Muscle layer of duodenum (tissue), 2 donors: ENCODE results near the gene CATSPER1.

ENCODE experiments used
- H3K27ac ChIP-seq: one replicate; pipeline ENCODE4 v1.7.0; 2013; ENCODE audit warnings: mild to moderate bottlenecking, low read length
- H3K27me3 ChIP-seq: one replicate; pipeline ENCODE4 v1.7.0; 2013; ENCODE audit warnings: low read depth, mild to moderate bottlenecking, control low read depth, low read length
- H3K36me3 ChIP-seq, 2 donors: one replicate each; pipeline ENCODE4 v1.7.0; 2013; ENCODE audit warnings: low read length in 2 of 2, control low read depth in 1 of 2, mild to moderate bottlenecking in 1 of 2; ENCODE audit not compliant: insufficient read depth in 2 of 2, control insufficient read depth in 1 of 2
- H3K4me1 ChIP-seq, 2 donors: one replicate each; pipeline ENCODE4 v1.7.0; 2013; ENCODE audit warnings: low read length in 2 of 2, mild to moderate bottlenecking in 2 of 2, control low read depth in 1 of 2, moderate library complexity in 1 of 2; ENCODE audit not compliant: insufficient read depth in 2 of 2, control insufficient read depth in 1 of 2
- H3K4me3 ChIP-seq, 2 donors: one replicate each; pipeline ENCODE4 v1.7.0; 2013; ENCODE audit warnings: low read length in 2 of 2, low read depth in 1 of 2, mild to moderate bottlenecking in 1 of 2
- H3K9me3 ChIP-seq, 2 donors: one replicate each; pipeline ENCODE4 v1.7.0; 2013; ENCODE audit warnings: low read length in 2 of 2, control low read depth in 1 of 2, mild to moderate bottlenecking in 1 of 2; ENCODE audit not compliant: control insufficient read depth in 1 of 2
- donor health status: healthy.

The CATSPER1 gene

GRCh38 chr11:65988791-65989592 lies 37.3 kb downstream of the CATSPER1 start:
- H3K27me3 ChIP-seq: no peaks in the 10 kb centered on the region
- peaks cover 0 to 6% of the 10 kb centered on the region in 2 donors for H3K4me1 ChIP-seq
- H3K9me3 ChIP-seq: no peaks in the 10 kb centered on the region
- H3K27ac ChIP-seq: no peak overlapping the region
- no peaks in the 10 kb centered on the region for H3K36me3 ChIP-seq
- H3K4me3 ChIP-seq: no peak overlapping the region

- peaks cover 0 to 6% of the 10 kb centered on the region in 2 donors for H3K4me1 ChIP-seq
Measured at GRCh38 chr11:65987336-65987735, 38.9 kb downstream of the CATSPER1 start.

DNA sequence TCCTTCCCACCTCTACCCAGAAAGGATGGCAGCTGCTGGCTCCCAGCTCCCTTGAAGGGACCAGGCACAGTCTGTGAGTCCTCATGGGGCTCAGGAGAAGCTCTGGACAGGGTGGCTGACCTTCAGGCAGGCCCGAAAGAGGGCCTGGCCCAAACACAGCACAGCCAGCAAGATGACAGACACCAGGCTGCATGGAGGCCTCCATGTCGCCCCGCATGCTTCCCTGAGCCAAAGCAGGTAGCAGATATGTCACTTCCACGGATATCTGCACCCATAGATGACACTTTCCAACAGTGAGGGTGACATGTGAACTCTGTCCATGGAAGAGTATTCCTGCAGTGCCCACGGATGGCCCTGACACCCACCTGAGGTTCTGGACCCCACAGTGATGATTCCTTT lies 42.7 kb downstream of the CATSPER1 start:
- Histone ChIP-seq H3K4me3 (no peak overlapping the region), H3K36me3 (peaks cover 0 to 13% of the 10 kb centered on the region in 2 donors), H3K4me1 (peaks cover 0 to 4% of the 10 kb centered on the region in 2 donors), H3K9me3 (no peaks in the 10 kb centered on the region), H3K27ac (no peak overlapping the region), H3K27me3 (no peaks in the 10 kb centered on the region)

More at GRCh38 chr11:65987336-65987735, 38.9 kb downstream of the CATSPER1 start:
- Histone ChIP-seq H3K27me3 (no peaks in the 10 kb centered on the region), H3K9me3 (no peaks in the 10 kb centered on the region), H3K36me3 (no peaks in the 10 kb centered on the region), H3K4me3 (no peak overlapping the region), H3K27ac (no peak overlapping the region)

DNA sequence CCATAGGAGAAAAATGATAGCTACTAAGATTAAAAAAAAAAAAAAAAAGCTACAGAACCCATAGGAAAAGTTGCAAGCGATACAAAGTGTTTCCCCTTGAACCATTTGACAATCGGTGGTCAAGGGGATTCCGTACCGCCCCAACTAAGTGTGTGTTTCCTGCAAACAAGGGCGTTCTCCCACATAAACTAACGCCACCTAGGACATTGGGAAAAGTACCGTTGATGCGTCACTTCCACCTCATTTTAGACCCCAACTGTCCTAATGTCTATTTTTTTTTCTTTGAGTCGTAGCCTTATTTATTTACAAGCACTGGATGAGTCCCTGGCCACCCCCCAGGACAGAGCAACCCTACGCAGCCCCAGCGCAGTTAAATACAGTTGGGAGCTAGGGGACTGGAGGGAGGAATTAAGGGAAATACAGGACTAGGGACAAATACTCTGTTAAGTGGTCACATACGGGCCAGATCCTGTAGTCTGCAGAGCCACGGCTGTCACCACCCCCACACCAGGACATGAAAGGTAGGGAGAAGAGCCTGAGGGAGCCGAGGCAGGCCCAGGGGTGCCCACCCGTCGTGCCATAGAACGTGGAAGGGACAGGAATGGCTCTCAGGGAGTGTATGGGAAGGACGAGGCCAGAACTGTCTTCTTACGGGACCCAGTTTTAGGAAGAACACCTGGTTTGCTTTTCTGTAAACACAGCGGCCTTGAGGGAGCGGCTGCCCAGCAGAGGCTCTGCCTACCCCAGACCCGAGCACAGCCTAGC lies 43.3 kb downstream of the CATSPER1 start:
- peaks cover under 1 to 19% of the 10 kb centered on the region in 2 donors for H3K36me3 ChIP-seq
- no peak overlapping the region for H3K27ac ChIP-seq
- no peaks in the 10 kb centered on the region for H3K9me3 ChIP-seq
- H3K27me3 ChIP-seq: no peaks in the 10 kb centered on the region
- H3K4me3 ChIP-seq: no peak overlapping the region
- peaks cover 0 to 4% of the 10 kb centered on the region in 2 donors for H3K4me1 ChIP-seq

GRCh38 chr11:65981972-65982823 lies 44.1 kb downstream of the CATSPER1 start:
- no peaks in the 10 kb centered on the region for H3K9me3 ChIP-seq
- H3K4me3 ChIP-seq: no peak overlapping the region
- H3K36me3 ChIP-seq: peaks cover 6 to 27% of the 10 kb centered on the region in 2 donors
- H3K27ac ChIP-seq: no peak overlapping the region
- no peaks in the 10 kb centered on the region for H3K27me3 ChIP-seq
- peaks cover 0 to 4% of the 10 kb centered on the region in 2 donors for H3K4me1 ChIP-seq

GRCh38 chr11:65981101-65981740 lies 45.1 kb downstream of the CATSPER1 start:
- H3K27ac ChIP-seq: no peak overlapping the region
- peaks cover 0 to 4% of the 10 kb centered on the region in 2 donors for H3K4me1 ChIP-seq
- H3K4me3 ChIP-seq: no peak overlapping the region
- H3K27me3 ChIP-seq: no peaks in the 10 kb centered on the region
- H3K36me3 ChIP-seq: peaks cover 6 to 37% of the 10 kb centered on the region in 2 donors
- H3K9me3 ChIP-seq: no peaks in the 10 kb centered on the region

DNA sequence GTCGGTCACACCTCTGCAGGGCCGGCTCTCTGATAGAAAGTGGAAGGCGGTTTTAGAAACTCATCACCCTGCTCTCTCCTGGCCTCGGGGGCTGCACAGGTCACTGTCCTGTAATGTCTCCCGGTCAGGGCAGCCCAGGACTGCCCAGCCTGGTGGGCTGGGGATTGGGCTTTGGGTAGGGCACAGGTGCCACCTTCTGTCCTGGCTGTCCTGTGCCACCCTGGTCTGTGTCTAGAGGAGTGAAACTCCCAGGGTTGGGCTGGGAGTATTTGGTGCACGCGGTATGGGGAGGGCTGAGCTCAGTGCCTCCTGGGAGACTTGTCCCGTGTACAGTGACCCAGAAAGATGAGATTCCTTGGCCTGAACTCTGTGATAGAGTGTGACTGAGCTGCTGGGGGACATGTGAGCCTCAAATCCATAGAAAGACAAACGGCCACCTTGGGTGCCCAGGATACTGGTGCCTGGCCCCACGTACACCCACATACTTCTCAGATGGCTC lies 47.0 kb downstream of the CATSPER1 start:
- no peaks in the 10 kb centered on the region for H3K9me3 ChIP-seq
- peaks cover 6 to 40% of the 10 kb centered on the region in 2 donors for H3K36me3 ChIP-seq
- H3K27ac ChIP-seq: no peak overlapping the region
- no peak overlapping the region for H3K4me3 ChIP-seq
- no peaks in the 10 kb centered on the region for H3K4me1 ChIP-seq
- H3K27me3 ChIP-seq: no peaks in the 10 kb centered on the region

- Histone ChIP-seq H3K27me3 (no peaks in the 10 kb centered on the region), H3K4me1 (no peaks in the 10 kb centered on the region), H3K36me3 (peaks cover 6 to 41% of the 10 kb centered on the region in 2 donors), H3K9me3 (no peaks in the 10 kb centered on the region), H3K27ac (no peak overlapping the region), H3K4me3 (no peak overlapping the region)
Measured at GRCh38 chr11:65978391-65979238, 47.7 kb downstream of the CATSPER1 start.

GRCh38 chr11:65977621-65978390 lies 48.5 kb downstream of the CATSPER1 start:
- Histone ChIP-seq H3K9me3 (no peaks in the 10 kb centered on the region), H3K27me3 (no peaks in the 10 kb centered on the region), H3K4me3 (no peak overlapping the region), H3K4me1 (no peaks in the 10 kb centered on the region), H3K27ac (no peak overlapping the region), H3K36me3 (peaks cover 9 to 46% of the 10 kb centered on the region in 2 donors)
